ENCODE results near the gene C2orf72.

The C2orf72 gene

DNA sequence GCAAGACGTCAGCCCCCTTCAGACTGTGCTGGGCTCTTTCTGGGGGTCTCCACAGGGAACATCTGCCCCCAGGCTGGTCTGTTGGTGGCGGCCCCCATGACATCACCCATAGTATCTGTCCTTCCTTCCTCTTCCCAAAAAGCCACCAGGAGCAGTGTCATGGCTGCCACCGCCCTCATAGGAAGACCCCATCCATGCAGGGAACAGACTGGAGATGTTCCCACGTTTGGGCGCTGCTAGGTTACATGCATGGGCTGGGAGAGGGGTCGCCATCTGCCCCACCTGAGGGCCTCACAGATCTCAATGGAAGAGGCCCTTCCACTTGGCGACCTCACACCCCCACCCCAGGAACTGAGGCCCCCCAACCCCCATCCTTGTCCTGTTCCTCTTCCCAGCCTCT, 36.3 kb upstream of the C2orf72 start:
- Histone ChIP-seq H3K27me3 (replicated peaks; ENCODE audit: insufficient read depth, low read length) (no peaks in the 10 kb centered on the region; the same call in 1 of the 2 replicates), H2AFZ (ENCODE audit: low read length) (no peak overlapping the region), H3K4me1 (ENCODE audit: low read length) (no peaks in the 10 kb centered on the region), H3K79me2 (ENCODE audit: low read length) (no peaks in the 10 kb centered on the region), H3K4me2 (ENCODE audit: low read depth, low read length) (no peak overlapping the region), H3F3A (ENCODE audit: insufficient read depth, low read length) (no peaks in the 10 kb centered on the region), H3K9me2 (replicated peaks; ENCODE audit: insufficient read depth, low read length) (no peaks in the 10 kb centered on the region), H3K9ac (ENCODE audit: low read length) (no peak overlapping the region), H3K9me3 (replicated peaks; ENCODE audit: insufficient read depth, low read length) (no peaks in the 10 kb centered on the region), H3K27ac (ENCODE audit: low read length) (no peak overlapping the region), H3K4me3 (ENCODE audit: low read length) (no peak overlapping the region), H3K36me3 (replicated peaks; ENCODE audit: insufficient read depth, low read length) (no peaks in the 10 kb centered on the region), H4K20me1 (ENCODE audit: insufficient read depth, low read length) (no peaks in the 10 kb centered on the region)
- no peak for DNase-seq
- no peak for TF ChIP-seq EZH2phosphoT487 (IDR thresholded peaks at IDR 0.05; ENCODE audit: low read length)
- TF ChIP-seq EZH2 (optimal IDR thresholded peaks at IDR 0.05; ENCODE audit: low read depth, low read length): no peak
- TF ChIP-seq, protein P1, sequence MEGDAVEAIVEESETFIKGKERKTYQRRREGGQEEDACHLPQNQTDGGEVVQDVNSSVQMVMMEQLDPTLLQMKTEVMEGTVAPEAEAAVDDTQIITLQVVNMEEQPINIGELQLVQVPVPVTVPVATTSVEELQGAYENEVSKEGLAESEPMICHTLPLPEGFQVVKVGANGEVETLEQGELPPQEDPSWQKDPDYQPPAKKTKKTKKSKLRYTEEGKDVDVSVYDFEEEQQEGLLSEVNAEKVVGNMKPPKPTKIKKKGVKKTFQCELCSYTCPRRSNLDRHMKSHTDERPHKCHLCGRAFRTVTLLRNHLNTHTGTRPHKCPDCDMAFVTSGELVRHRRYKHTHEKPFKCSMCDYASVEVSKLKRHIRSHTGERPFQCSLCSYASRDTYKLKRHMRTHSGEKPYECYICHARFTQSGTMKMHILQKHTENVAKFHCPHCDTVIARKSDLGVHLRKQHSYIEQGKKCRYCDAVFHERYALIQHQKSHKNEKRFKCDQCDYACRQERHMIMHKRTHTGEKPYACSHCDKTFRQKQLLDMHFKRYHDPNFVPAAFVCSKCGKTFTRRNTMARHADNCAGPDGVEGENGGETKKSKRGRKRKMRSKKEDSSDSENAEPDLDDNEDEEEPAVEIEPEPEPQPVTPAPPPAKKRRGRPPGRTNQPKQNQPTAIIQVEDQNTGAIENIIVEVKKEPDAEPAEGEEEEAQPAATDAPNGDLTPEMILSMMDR (IDR thresholded peaks at IDR 0.05; ENCODE audit: low read length): no peak

DNA sequence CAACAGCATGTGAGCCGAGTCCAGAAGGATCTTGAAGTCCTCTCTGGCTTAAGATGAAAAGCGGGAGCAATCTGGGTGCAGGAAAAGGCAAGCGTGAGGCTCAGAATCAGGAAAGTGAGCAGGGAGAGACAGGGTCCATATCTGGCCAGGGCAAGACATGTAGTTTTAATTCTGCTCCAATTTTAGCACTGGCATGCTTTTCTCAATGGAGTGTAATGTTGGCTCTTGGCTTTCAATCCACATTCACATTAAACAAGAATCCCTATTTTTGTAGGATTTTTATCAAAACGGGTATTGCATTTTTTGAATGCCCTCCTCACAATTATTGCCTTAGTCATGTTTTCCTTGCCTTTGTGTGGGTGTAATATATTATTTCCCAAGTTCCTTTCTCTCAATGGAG, 35.4 kb upstream of the C2orf72 start:
- Histone ChIP-seq H3K79me2 (ENCODE audit: low read length) (no peaks in the 10 kb centered on the region), H3K4me2 (ENCODE audit: low read depth, low read length) (no peak overlapping the region), H3K27ac (ENCODE audit: low read length) (no peak overlapping the region), H4K20me1 (ENCODE audit: insufficient read depth, low read length) (no peaks in the 10 kb centered on the region), H3F3A (ENCODE audit: insufficient read depth, low read length) (no peaks in the 10 kb centered on the region), H3K4me1 (ENCODE audit: low read length) (no peaks in the 10 kb centered on the region), H2AFZ (ENCODE audit: low read length) (no peak overlapping the region), H3K4me3 (ENCODE audit: low read length) (no peak overlapping the region), H3K9me2 (replicated peaks; ENCODE audit: insufficient read depth, low read length) (no peaks in the 10 kb centered on the region), H3K27me3 (replicated peaks; ENCODE audit: insufficient read depth, low read length) (no peaks in the 10 kb centered on the region; the same call in 1 of the 2 replicates), H3K36me3 (replicated peaks; ENCODE audit: insufficient read depth, low read length) (no peaks in the 10 kb centered on the region), H3K9me3 (replicated peaks; ENCODE audit: insufficient read depth, low read length) (no peaks in the 10 kb centered on the region), H3K9ac (ENCODE audit: low read length) (no peak overlapping the region)
- DNase-seq: no peak
- TF ChIP-seq EZH2 (optimal IDR thresholded peaks at IDR 0.05; ENCODE audit: low read depth, low read length): no peak
- TF ChIP-seq EZH2phosphoT487 (IDR thresholded peaks at IDR 0.05; ENCODE audit: low read length): no peak
- TF ChIP-seq, protein P1 (IDR thresholded peaks at IDR 0.05; ENCODE audit: low read length): no peak

DNA sequence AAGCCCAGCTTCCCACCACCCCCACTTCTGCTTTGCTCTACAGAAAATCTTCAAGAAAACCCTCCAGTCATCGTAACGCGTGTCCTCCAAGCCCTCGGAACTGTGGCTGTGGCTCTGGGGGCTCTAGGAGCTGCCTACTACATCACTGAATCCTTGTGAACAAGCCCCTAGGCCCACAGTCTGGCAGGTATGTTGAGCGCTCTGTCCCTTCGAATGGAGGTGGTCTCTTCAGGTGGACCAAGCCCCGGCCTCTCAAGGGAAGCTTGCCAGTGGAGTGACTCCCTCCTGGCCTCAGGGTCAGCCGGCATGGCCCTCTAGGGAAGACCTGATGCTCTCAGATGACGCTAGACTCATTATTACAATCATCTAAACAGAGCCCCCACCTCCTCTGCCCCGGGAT, 34.7 kb upstream of the C2orf72 start:
- Histone ChIP-seq H2AFZ (ENCODE audit: low read length) (no peak overlapping the region), H3K27me3 (replicated peaks; ENCODE audit: insufficient read depth, low read length) (no peaks in the 10 kb centered on the region; the same call in 1 of the 2 replicates), H4K20me1 (ENCODE audit: insufficient read depth, low read length) (no peaks in the 10 kb centered on the region)

More for the DNA sequence above, 34.7 kb upstream of the C2orf72 start:
- H3K9me3 ChIP-seq (replicated peaks; ENCODE audit: insufficient read depth, low read length): no peaks in the 10 kb centered on the region
- no peak overlapping the region for H3K4me2 ChIP-seq (ENCODE audit: low read depth, low read length)
- H3K27ac ChIP-seq (ENCODE audit: low read length): no peak overlapping the region
- no peak overlapping the region for H3K9ac ChIP-seq (ENCODE audit: low read length)
- TF ChIP-seq EZH2 (optimal IDR thresholded peaks at IDR 0.05; ENCODE audit: low read depth, low read length) (no peak), EZH2phosphoT487 (IDR thresholded peaks at IDR 0.05; ENCODE audit: low read length) (no peak)
- TF ChIP-seq, protein P1 (IDR thresholded peaks at IDR 0.05; ENCODE audit: low read length): no peak
- H3K4me1 ChIP-seq (ENCODE audit: low read length): no peaks in the 10 kb centered on the region
- H3K79me2 ChIP-seq (ENCODE audit: low read length): no peaks in the 10 kb centered on the region
- no peak for DNase-seq
- no peaks in the 10 kb centered on the region for H3K9me2 ChIP-seq (replicated peaks; ENCODE audit: insufficient read depth, low read length)
- H3K36me3 ChIP-seq (replicated peaks; ENCODE audit: insufficient read depth, low read length): no peaks in the 10 kb centered on the region
- H3F3A ChIP-seq (ENCODE audit: insufficient read depth, low read length): no peaks in the 10 kb centered on the region
- H3K4me3 ChIP-seq (ENCODE audit: low read length): no peak overlapping the region
